Endodermal cell (in vitro differentiated cells): ENCODE data around the gene SERPINA1. TPM values are rescaled to one million over a fixed set of nuclear protein-coding genes. Genes with fewer than 3 reads are reported as not detected.

ENCODE experiments used
- DNase-seq: peaks from one replicate; pipeline ENCODE4 v3.0.0-alpha.2; 2017
- H3K27ac ChIP-seq: 2 replicates; pipeline ENCODE4 v1.5.1; 2013; ENCODE audit warnings: mild to moderate bottlenecking, low read depth, low read length, moderate library complexity
- H3K27me3 ChIP-seq: 2 replicates; pipeline ENCODE4 v1.6.1; 2013; ENCODE audit warnings: mild to moderate bottlenecking, low read length, moderate library complexity; ENCODE audit not compliant: insufficient read depth, control insufficient read depth, poor library complexity, severe bottlenecking
- H3K36me3 ChIP-seq: 2 replicates; pipeline ENCODE4 v1.7.0; 2013; ENCODE audit warnings: mild to moderate bottlenecking, low read length, moderate library complexity; ENCODE audit not compliant: control insufficient read depth, insufficient read depth
- H3K4me1 ChIP-seq: one replicate; pipeline ENCODE4 v1.7.0; 2013; ENCODE audit warnings: low read length; ENCODE audit not compliant: control insufficient read depth, insufficient read depth
- H3K4me3 ChIP-seq: 2 replicates; pipeline ENCODE4 v1.5.1; 2013; ENCODE audit warnings: mild to moderate bottlenecking, low read length, moderate library complexity
- H3K9ac ChIP-seq: 2 replicates; pipeline ENCODE4 v1.6.1; 2013; ENCODE audit warnings: mild to moderate bottlenecking, low read length, moderate library complexity; ENCODE audit not compliant: poor library complexity, severe bottlenecking; ENCODE audit errors: extremely low read depth
- H3K9me3 ChIP-seq: 2 replicates; pipeline ENCODE4 v1.6.1; 2013; ENCODE audit warnings: mild to moderate bottlenecking, low read length, moderate library complexity; ENCODE audit not compliant: control insufficient read depth
- H3K27ac Mint-ChIP-seq: 2 replicates; pipeline ENCODE4 v1.8.0; 2020; ENCODE audit warnings: mixed read lengths
- H3K27me3 Mint-ChIP-seq: 2 replicates; pipeline ENCODE4 v1.8.0; 2021; ENCODE audit warnings: mild to moderate bottlenecking, mixed read lengths; ENCODE audit not compliant: insufficient read depth
- H3K36me3 Mint-ChIP-seq: 2 replicates; pipeline ENCODE4 v1.8.0; 2020; ENCODE audit warnings: low read depth, mixed read lengths
- H3K4me1 Mint-ChIP-seq: 2 replicates; pipeline ENCODE4 v1.8.0; 2020; ENCODE audit warnings: mixed read lengths
- H3K4me3 Mint-ChIP-seq: 2 replicates; pipeline ENCODE4 v1.8.0; 2020; ENCODE audit warnings: mild to moderate bottlenecking, moderate library complexity, mixed read lengths
- H3K9me3 Mint-ChIP-seq: 2 replicates; pipeline ENCODE4 v1.8.0; 2020; ENCODE audit warnings: mild to moderate bottlenecking, mixed read lengths
- CTCF ChIP-seq: fragments of 200-600 bp; sonication (generic); conservative IDR thresholded peaks from 2 replicates; pipeline ENCODE4 v1.5.0; 2021; ENCODE audit warnings: antibody characterized with exemption, mild to moderate bottlenecking
- WGBS, 2 experiments: methylation state at CpG; one replicate each; pipeline versions ENCODE4 v1.1.5 to v1.1.7; 2013; ENCODE audit warnings: missing lambda C conversion rate in 2 of 2, mixed read lengths in 1 of 2; ENCODE audit not compliant: insufficient coverage in 1 of 2, insufficient read length in 1 of 2; 5-methylcytosine and 5-hydroxymethylcytosine counted together
- total RNA-seq, 2 donors: library from RNA; stranded (reverse); fragmentation: NEBNext Ultra II Directional in 1 of 2; extraction: Animal tissue kit (Norgen Biotek cat#: 25700) in 1 of 2; gene quantifications; 2 replicates in 1 of 2; 3 replicates in 1 of 2; pipeline ENCODE4 v1.2.1, GENCODE V29; 2021

The SERPINA1 gene
- total RNA-seq, 2 donors from 2014 or later = 1.2 TPM; not detected in 1

GRCh38 chr14:94366146-94366915 is 22.1 kb downstream of the SERPINA1 start, which contains the start of gene SERPINA2:
Gene SERPINA2 (minus strand): TSS chr14:94366698.
- Mint-ChIP-seq H3K9me3 (no peaks in the 10 kb centered on the region), H3K36me3 (no peaks in the 10 kb centered on the region), H3K27ac (no peak within 1 kb of the TSS), H3K4me3 (no peak within 1 kb of the TSS), H3K4me1 (no peaks in the 10 kb centered on the region), H3K27me3 (no peaks in the 10 kb centered on the region)
- Histone ChIP-seq H3K27ac (no peak within 1 kb of the TSS), H3K9ac (no peak within 1 kb of the TSS), H3K4me1 (no peaks in the 10 kb centered on the region), H3K9me3 (no peaks in the 10 kb centered on the region), H3K27me3 (no peaks in the 10 kb centered on the region), H3K4me3 (no peak within 1 kb of the TSS), H3K36me3 (no peaks in the 10 kb centered on the region)
- no peak for TF ChIP-seq CTCF
- 91 to 92% methylated on average over 9 to 14 of the region's 14 CpGs for WGBS, 2 experiments
- DNase-seq = no peak

- H3K27ac ChIP-seq = no peak overlapping the region
- no peak overlapping the region for H3K9ac ChIP-seq
- no peaks in the 10 kb centered on the region for H3K27me3 ChIP-seq
- TF ChIP-seq CTCF = no peak
- 92 to 95% methylated on average over 3 of the region's 3 CpGs for WGBS, 2 experiments
- no peak overlapping the region for H3K4me3 Mint-ChIP-seq
- H3K36me3 ChIP-seq = no peaks in the 10 kb centered on the region
- no peaks in the 10 kb centered on the region for H3K9me3 Mint-ChIP-seq
- H3K27ac Mint-ChIP-seq = no peak overlapping the region
- H3K36me3 Mint-ChIP-seq = no peaks in the 10 kb centered on the region
- DNase-seq = no peak
- no peaks in the 10 kb centered on the region for H3K4me1 ChIP-seq
- H3K9me3 ChIP-seq = no peaks in the 10 kb centered on the region
- H3K4me3 ChIP-seq = no peak overlapping the region
- H3K27me3 Mint-ChIP-seq = no peaks in the 10 kb centered on the region
- H3K4me1 Mint-ChIP-seq = no peaks in the 10 kb centered on the region
These were observed 22.8 kb downstream of the SERPINA1 start for GRCh38 chr14:94365624-94366023.

GRCh38 chr14:94364964-94365363 is 23.4 kb downstream of the SERPINA1 start:
- Mint-ChIP-seq H3K4me3 (no peak overlapping the region), H3K27me3 (no peaks in the 10 kb centered on the region), H3K9me3 (no peaks in the 10 kb centered on the region), H3K36me3 (no peaks in the 10 kb centered on the region), H3K27ac (no peak overlapping the region), H3K4me1 (no peaks in the 10 kb centered on the region)
- Histone ChIP-seq H3K4me1 (no peaks in the 10 kb centered on the region), H3K36me3 (no peaks in the 10 kb centered on the region), H3K27me3 (no peaks in the 10 kb centered on the region), H3K27ac (no peak overlapping the region), H3K9me3 (no peaks in the 10 kb centered on the region), H3K4me3 (no peak overlapping the region), H3K9ac (no peak overlapping the region)
- TF ChIP-seq CTCF = no peak
- peak; percentile 40 for DNase-seq
- 79 to 83% methylated on average over 2 to 5 of the region's 5 CpGs for WGBS, 2 experiments
